Stimulated activated CD4-positive, alpha-beta T cell treated with anti-CD3 and anti-CD28 coated beads, Interleukin-1b, Interleukin-23, amount 100 ng/mL, for 4 hours (primary cell): Measurements from ENCODE around the gene STX4.

Experiments
- DNase-seq, 2 donors: peaks; one replicate each; pipeline ENCODE4 v3.0.0-alpha.2; 2020; ENCODE audit warnings: low read depth in 2 of 2

STX4 gene

GRCh38 chr16:31083556-31083955, 50.2 kb downstream of the STX4 start:
- no peak for DNase-seq

- DNase-seq: no peak
These were observed 50.6 kb downstream of the STX4 start for GRCh38 chr16:31083981-31084380.

- DNase-seq: no peak
These were observed 51.4 kb downstream of the STX4 start for GRCh38 chr16:31084584-31085302.

GRCh38 chr16:31085411-31085810, 52.1 kb downstream of the STX4 start:
- DNase-seq: no peak

GRCh38 chr16:31085873-31086628, 52.7 kb downstream of the STX4 start:
- DNase-seq: no peak

- DNase-seq: no peak
These were observed 53.2 kb downstream of the STX4 start for GRCh38 chr16:31086629-31086906.

GRCh38 chr16:31087481-31087880, 54.1 kb downstream of the STX4 start:
- no peak for DNase-seq

- DNase-seq: no peak
These were observed 54.6 kb downstream of the STX4 start for GRCh38 chr16:31087971-31088370.

- no peak for DNase-seq
These were observed 55.3 kb downstream of the STX4 start, which contains the start of gene PRSS53 for GRCh38 chr16:31088459-31089183. PRSS53 (minus strand) TSS chr16:31088943; CDS start chr16:31088809, 134 bp downstream.

GRCh38 chr16:31089199-31089598, 55.8 kb downstream of the STX4 start:
- no peak for DNase-seq
